Caco-2 (cell line): ENCODE results near the gene NDUFB10. TPM values are rescaled to one million over a fixed set of nuclear protein-coding genes. Genes with fewer than 3 reads are reported as not detected.

Source experiments
- BruUV-seq: library from RNA; stranded (reverse); fragments of 400-500 nt; replicated peaks from 2 replicates; lab custom pipeline; 2021; lab: Mats Ljungman, UMichigan
- CTCF ChIA-PET: fragments of 300-600 bp; sonication (Branson Sonifier 250); formaldehyde crosslinking; loops from one replicate; lab custom pipeline; 2022; ENCODE audit warnings: antibody characterized with exemption; lab: Charles Lee
- POLR2A ChIA-PET: fragments of 300-600 bp; sonication (Branson Sonifier 250); formaldehyde crosslinking; loops from one replicate; lab custom pipeline; 2022; ENCODE audit warnings: antibody characterized with exemption; lab: Charles Lee
- DNase-seq, 2 experiments: peaks; one replicate each; pipeline versions ENCODE4 v3.0.0 to v3.0.0-alpha.2; 2020 to 2022
- H3K27me3 ChIP-seq: replicated peaks from 2 replicates; pipeline ENCODE4 v1.6.0; 2011; ENCODE audit warnings: low read length; ENCODE audit not compliant: control insufficient read depth, insufficient read depth
- H3K36me3 ChIP-seq: 2 replicates; pipeline ENCODE4 v1.5.1; 2011; ENCODE audit warnings: low read length; ENCODE audit not compliant: control insufficient read depth, insufficient read depth
- H3K4me1 ChIP-seq: fragments of 250-450 bp; sonication (Bioruptor Pico); 2 replicates; pipeline ENCODE4 v1.5.1; 2020; ENCODE audit warnings: mild to moderate bottlenecking
- H3K4me3 ChIP-seq: 2 replicates; pipeline ENCODE4 v1.5.1; 2011; ENCODE audit warnings: low read depth, mild to moderate bottlenecking, control low read depth, low read length
- H3K9me3 ChIP-seq: fragments of 250-450 bp; sonication (Bioruptor Pico); 2 replicates; pipeline ENCODE4 v1.5.1; 2020; ENCODE audit warnings: mild to moderate bottlenecking, moderate library complexity
- H3K27ac Mint-ChIP-seq: one replicate; pipeline ENCODE4 v1.8.0; 2022; ENCODE audit warnings: mixed read lengths; ENCODE audit not compliant: unreplicated experiment
- H3K27me3 Mint-ChIP-seq: one replicate; pipeline ENCODE4 v1.8.0; 2022; ENCODE audit warnings: mixed read lengths; ENCODE audit not compliant: insufficient read depth, unreplicated experiment
- H3K36me3 Mint-ChIP-seq: one replicate; pipeline ENCODE4 v1.8.0; 2022; ENCODE audit warnings: mild to moderate bottlenecking, mixed read lengths; ENCODE audit not compliant: insufficient read depth, unreplicated experiment
- H3K4me1 Mint-ChIP-seq: one replicate; pipeline ENCODE4 v1.8.0; 2022; ENCODE audit warnings: low read depth, mixed read lengths; ENCODE audit not compliant: unreplicated experiment
- H3K4me3 Mint-ChIP-seq: one replicate; pipeline ENCODE4 v1.8.0; 2022; ENCODE audit warnings: mild to moderate bottlenecking, moderate library complexity, mixed read lengths; ENCODE audit not compliant: unreplicated experiment
- H3K9me3 Mint-ChIP-seq: one replicate; pipeline ENCODE4 v1.8.0; 2022; ENCODE audit warnings: mixed read lengths; ENCODE audit not compliant: unreplicated experiment
- intact Hi-C: fragments of 100-400 bp; cut with micrococcal nuclease; formaldehyde crosslinking; loops from one replicate; pipeline ENCODE4 v1.10.0; 2022; ENCODE audit not compliant: unreplicated experiment
- total RNA-seq: library from RNA; stranded (reverse); gene quantifications from 2 replicates; pipeline ENCODE4 v1.2.3, GENCODE V29; 2022
- TF ChIP-seq, protein P1 (sequence below), 2 experiments: fragments of 200-600 bp in 1 of 2; IDR thresholded peaks; 1 replicate in 1 of 2; 2 replicates in 1 of 2; pipeline versions ENCODE4 v1.5.1 to v1.8.0; 2011 to 2022; ENCODE audit warnings: antibody characterized with exemption in 1 of 2, control low read depth in 1 of 2, inconsistent platforms in 1 of 2, low read depth in 1 of 2, low read length in 1 of 2, mild to moderate bottlenecking in 1 of 2, moderate library complexity in 1 of 2; ENCODE audit not compliant: insufficient read depth in 1 of 2, severe bottlenecking in 1 of 2, unreplicated experiment in 1 of 2

NDUFB10 gene
- total RNA-seq, 1 experiment from 2014 or later, result 128 TPM

DNA sequence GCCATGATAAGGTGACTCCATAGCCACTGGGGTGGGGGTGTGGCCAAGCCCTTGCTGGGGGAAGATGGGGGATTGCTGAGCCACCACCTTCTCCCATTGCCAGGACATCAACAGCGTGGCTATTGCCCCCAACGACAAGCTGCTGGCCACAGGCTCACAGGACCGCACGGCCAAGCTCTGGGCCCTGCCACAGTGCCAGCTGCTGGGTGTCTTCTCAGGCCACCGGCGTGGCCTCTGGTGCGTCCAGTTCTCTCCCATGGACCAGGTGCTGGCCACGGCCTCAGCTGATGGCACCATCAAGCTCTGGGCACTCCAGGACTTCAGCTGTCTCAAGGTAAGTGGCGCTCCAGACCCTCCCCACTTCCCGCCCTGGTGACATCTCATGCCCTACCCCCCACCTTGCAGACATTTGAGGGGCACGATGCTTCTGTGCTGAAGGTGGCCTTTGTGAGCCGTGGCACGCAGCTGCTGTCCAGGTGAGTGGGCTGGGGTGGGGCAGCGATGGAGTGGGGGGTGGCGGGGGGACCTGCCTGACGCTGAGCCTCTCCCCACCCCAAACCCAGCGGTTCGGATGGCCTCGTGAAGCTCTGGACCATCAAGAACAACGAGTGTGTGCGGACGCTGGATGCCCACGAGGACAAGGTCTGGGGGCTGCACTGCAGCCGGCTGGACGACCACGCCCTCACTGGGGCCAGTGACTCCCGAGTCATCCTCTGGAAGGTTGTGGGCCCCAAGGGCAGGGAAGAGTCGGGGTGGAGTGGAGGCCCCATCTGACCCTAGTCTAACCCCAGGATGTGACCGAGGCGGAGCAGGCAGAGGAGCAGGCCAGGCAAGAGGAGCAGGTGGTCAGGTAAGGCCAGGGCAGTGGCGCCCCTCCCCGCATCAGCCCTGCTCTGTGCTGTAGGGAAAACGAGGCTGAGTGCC is 17.9 kb downstream of the NDUFB10 start:
- intact Hi-C loops, result no loop called here
- no peak for DNase-seq
- ChIA-PET POLR2A (no interaction called here), CTCF (no interaction called here)
- Mint-ChIP-seq H3K27ac (no peak overlapping the region), H3K36me3 (peaks cover 28% of the 10 kb centered on the region), H3K27me3 (no peaks in the 10 kb centered on the region), H3K4me3 (no peak overlapping the region), H3K4me1 (peaks cover 9% of the 10 kb centered on the region), H3K9me3 (no peaks in the 10 kb centered on the region)
- no peaks in the 10 kb centered on the region for H3K9me3 ChIP-seq
- no TSS peak for BruUV-seq
- H3K4me1 ChIP-seq, result no peaks in the 10 kb centered on the region
- TF ChIP-seq, protein P1, sequence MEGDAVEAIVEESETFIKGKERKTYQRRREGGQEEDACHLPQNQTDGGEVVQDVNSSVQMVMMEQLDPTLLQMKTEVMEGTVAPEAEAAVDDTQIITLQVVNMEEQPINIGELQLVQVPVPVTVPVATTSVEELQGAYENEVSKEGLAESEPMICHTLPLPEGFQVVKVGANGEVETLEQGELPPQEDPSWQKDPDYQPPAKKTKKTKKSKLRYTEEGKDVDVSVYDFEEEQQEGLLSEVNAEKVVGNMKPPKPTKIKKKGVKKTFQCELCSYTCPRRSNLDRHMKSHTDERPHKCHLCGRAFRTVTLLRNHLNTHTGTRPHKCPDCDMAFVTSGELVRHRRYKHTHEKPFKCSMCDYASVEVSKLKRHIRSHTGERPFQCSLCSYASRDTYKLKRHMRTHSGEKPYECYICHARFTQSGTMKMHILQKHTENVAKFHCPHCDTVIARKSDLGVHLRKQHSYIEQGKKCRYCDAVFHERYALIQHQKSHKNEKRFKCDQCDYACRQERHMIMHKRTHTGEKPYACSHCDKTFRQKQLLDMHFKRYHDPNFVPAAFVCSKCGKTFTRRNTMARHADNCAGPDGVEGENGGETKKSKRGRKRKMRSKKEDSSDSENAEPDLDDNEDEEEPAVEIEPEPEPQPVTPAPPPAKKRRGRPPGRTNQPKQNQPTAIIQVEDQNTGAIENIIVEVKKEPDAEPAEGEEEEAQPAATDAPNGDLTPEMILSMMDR (IDR thresholded peaks at IDR 0.05; ENCODE audit: insufficient read depth in 1 of 2, low read depth in 1 of 2, low read length in 1 of 2, severe bottlenecking in 1 of 2, unreplicated experiment in 1 of 2), result no peak
- no peaks in the 10 kb centered on the region for H3K27me3 ChIP-seq
- no peak overlapping the region for H3K4me3 ChIP-seq
- H3K36me3 ChIP-seq, result no peaks in the 10 kb centered on the region; the same call in 1 of the 2 replicates

DNA sequence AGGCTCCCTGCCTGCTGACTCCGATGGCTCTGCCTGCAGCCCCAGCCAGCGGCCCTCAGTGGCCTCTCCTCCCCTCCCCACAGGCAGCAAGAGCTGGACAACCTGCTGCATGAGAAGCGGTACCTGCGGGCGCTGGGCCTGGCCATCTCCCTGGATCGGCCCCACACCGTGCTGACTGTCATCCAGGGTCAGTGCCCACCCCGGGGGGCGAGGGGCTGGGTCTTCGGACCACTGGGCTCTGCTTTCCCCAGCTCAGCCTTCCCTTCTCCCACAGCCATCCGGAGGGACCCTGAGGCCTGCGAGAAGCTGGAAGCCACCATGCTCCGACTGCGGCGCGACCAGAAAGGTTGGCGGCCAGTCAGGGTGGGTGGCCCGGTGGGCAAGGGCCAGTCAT is 18.5 kb downstream of the NDUFB10 start:
- ChIA-PET POLR2A (no interaction called here), CTCF (no interaction called here)
- intact Hi-C loops, result no loop called here

DNA sequence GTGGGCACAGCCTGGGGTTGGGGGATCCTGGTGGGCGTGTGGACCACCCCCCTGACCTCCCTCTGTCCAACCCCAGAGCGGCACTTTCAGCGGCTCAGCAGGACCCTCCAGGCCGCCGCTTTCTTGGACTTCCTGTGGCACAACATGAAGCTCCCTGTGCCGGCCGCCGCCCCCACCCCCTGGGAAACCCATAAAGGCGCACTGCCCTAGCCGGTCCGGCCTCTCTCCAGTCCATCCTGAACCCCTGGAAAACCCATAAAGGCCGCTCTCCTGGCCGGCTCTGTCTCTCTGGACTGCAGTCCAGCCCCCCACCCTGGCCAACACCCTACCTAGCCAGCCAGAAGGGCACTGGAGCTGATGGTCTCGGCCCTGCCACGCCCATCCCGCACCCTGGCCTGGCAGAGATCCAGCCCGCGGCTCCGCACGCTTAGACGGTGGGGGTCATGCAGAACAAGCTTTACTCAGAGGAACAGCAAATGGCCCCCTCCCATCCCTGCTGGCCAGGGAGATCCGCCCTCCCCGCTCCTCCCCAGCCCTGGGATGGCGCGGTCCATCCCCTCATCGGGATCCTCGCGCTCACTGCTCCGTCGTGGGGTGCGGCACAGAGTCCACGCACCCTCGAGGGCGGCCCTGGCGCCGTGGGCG is 19.3 kb downstream of the NDUFB10 start:
- Histone ChIP-seq H3K9me3 (no peaks in the 10 kb centered on the region), H3K4me3 (no peak overlapping the region), H3K27me3 (no peaks in the 10 kb centered on the region), H3K36me3 (no peaks in the 10 kb centered on the region; the same call in 1 of the 2 replicates), H3K4me1 (peaks cover 6% of the 10 kb centered on the region; the same call in 1 of the 2 replicates)
- Mint-ChIP-seq H3K36me3 (peaks cover 36% of the 10 kb centered on the region), H3K4me3 (no peak overlapping the region), H3K27ac (no peak overlapping the region), H3K27me3 (no peaks in the 10 kb centered on the region), H3K9me3 (no peaks in the 10 kb centered on the region), H3K4me1 (peaks cover 7% of the 10 kb centered on the region)
- ChIA-PET CTCF (no interaction called here), POLR2A (no interaction called here)
- TF ChIP-seq, protein P1 (IDR thresholded peaks at IDR 0.05; ENCODE audit: insufficient read depth in 1 of 2, low read depth in 1 of 2, low read length in 1 of 2, severe bottlenecking in 1 of 2, unreplicated experiment in 1 of 2), result no peak
- BruUV-seq, result no TSS peak
- DNase-seq, result no peak
- intact Hi-C loops, result no loop called here

More for the DNA sequence above, 18.5 kb downstream of the NDUFB10 start:
- H3K36me3 Mint-ChIP-seq, result peaks cover 29% of the 10 kb centered on the region
- H3K27me3 Mint-ChIP-seq, result no peaks in the 10 kb centered on the region
- H3K4me3 Mint-ChIP-seq, result no peak overlapping the region
- no peaks in the 10 kb centered on the region; the same call in 1 of the 2 replicates for H3K36me3 ChIP-seq
- DNase-seq, result no peak
- no TSS peak for BruUV-seq
- H3K9me3 ChIP-seq, result no peaks in the 10 kb centered on the region
- H3K4me1 ChIP-seq, result no peaks in the 10 kb centered on the region
- H3K27me3 ChIP-seq, result no peaks in the 10 kb centered on the region
- H3K9me3 Mint-ChIP-seq, result no peaks in the 10 kb centered on the region
- no peak overlapping the region for H3K27ac Mint-ChIP-seq
- H3K4me3 ChIP-seq, result no peak overlapping the region
- TF ChIP-seq, protein P1 (IDR thresholded peaks at IDR 0.05; ENCODE audit: insufficient read depth in 1 of 2, low read depth in 1 of 2, low read length in 1 of 2, severe bottlenecking in 1 of 2, unreplicated experiment in 1 of 2), result no peak
- H3K4me1 Mint-ChIP-seq, result peaks cover 6% of the 10 kb centered on the region
